Activated CD4-positive, CD25-positive, alpha-beta regulatory T cell treated with anti-CD3 and anti-CD28 coated beads, Interleukin-2, amount 50 U/mL, for 24 hours (primary cell): Measurements from ENCODE around the gene FBXW8.
"Not testable (repeated sequence)": the region's sequence is repeated elsewhere in the genome, so short reads cannot be mapped to it uniquely, and the experiment has no call there.

ENCODE experiments used
- ATAC-seq, 2 donors: fragments of 150-1000 bp; cut with Tn5 transposase; one replicate each; pipeline ENCODE4 v1.10.0; 2021; ENCODE audit warnings: mild to moderate bottlenecking in 1 of 2, moderate library complexity in 1 of 2

FBXW8 gene

GRCh38 chr12:117042171-117042842 lies 131.6 kb downstream of the FBXW8 start:
- ATAC-seq: no peak

GRCh38 chr12:117042862-117043261 lies 132.1 kb downstream of the FBXW8 start:
- ATAC-seq: no peak

GRCh38 chr12:117044311-117044710 lies 133.6 kb downstream of the FBXW8 start:
- no peak for ATAC-seq

DNA sequence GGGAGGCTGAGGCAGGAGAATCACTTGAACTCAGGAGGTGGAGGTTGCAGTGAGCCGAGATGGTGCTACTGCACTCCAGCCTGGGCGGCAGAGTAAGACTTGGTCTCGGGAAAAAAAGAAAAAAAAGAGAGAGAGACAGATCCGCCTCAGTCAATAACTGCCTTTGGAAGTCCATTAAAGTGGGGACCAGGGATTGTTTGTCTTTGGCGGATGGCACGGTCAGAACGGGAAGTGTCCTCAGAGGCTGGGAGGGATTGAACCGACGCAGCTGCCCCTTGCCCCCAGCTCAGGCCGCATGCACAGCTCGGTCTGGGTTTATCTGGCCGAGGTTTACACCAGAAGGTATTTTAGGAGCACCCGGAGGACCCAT lies 134.0 kb downstream of the FBXW8 start:
- no peak for ATAC-seq

DNA sequence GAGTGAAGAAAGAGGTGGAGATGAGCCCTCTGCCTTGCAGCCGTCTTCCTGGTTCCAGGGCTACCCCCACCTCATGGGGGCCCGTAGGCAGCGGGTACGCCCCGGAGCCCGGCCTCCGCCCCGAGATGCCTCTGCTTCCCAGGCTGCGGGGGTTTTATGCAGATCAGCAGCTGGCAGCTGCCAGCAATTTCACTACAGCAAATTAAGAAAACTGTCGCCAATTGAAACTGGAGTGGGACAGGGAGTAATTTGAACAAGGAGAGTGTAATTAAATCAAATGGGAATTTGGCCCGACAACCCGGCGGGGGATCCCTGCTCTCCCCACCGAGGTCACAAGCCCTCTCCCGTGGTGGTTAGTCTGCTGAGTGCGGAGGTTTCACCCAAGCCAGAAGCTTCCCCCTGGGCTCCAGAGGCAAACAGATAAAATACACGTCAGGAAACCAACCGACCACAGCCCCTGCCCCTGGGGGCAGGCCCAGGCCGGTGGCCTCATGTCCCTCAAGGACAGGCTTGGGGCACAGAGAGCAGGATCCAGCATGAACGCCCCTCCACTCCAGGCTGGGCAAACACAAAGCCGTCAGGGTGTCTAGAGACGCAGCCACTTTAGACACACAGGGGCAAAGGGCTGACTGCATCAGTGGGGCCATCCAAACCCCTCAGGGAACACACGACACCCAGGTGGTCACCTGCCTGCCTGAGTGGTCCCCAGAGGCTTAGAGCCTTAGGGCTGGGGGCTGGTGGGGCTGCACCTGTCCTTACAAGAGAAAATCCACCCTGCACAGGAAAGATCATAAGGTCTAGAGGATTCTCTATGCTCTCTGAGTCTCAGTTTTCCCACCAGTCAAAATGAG lies 134.6 kb downstream of the FBXW8 start:
- no peak for ATAC-seq

DNA sequence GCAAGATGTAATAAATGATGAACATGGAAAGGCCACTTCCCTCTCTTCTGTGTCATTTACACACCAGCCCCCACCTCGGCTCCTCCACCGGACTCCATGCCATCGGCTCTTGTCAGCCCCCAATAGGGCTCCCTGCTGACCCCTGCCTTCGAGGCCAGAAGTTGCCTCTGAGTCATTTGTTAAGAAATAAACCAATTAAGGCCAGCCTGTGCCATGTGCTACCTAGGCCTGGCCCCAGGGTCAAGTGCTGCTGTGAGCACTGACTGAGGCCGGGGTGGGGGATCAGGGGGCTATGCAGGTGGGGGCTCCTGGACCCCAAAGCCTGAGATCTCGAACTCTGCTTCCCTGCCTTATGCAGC lies 135.2 kb downstream of the FBXW8 start:
- ATAC-seq: no peak

GRCh38 chr12:117046425-117046824 lies 135.7 kb downstream of the FBXW8 start:
- no peak for ATAC-seq

DNA sequence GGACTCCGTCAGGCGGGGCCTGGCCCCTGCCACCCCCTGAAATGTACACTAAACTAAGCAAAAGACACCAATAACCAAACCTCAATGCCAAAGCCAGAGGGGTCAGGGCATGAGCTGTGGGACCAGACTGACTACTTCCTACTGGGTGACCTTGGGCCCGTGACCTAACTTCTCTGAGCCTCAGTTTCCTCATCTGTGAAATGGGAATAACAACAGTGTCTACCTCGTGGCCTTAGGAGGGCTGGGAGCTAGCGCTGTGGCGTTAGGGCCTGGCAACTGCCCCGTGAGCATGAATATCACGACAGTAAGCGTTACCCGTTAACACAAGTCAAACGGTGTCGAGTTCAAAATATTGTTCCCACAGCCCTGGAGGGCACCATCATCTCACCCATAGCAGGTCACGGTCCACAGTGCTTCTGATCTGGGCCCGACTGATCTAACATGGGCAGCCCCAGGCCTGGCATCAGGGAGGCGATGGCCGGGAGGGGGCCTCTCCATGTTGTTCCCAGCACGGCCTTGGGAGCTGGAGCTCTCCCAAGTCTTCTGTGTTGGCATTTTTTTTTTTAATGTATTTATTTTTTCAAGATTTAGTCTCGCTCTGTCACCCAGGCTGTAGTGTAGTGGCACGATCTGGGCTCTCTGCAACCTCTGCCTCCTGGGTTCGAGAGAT lies 136.2 kb downstream of the FBXW8 start:
- no peak for ATAC-seq

- no peak for ATAC-seq
Observed at GRCh38 chr12:117047810-117048584, 137.2 kb downstream of the FBXW8 start.

DNA sequence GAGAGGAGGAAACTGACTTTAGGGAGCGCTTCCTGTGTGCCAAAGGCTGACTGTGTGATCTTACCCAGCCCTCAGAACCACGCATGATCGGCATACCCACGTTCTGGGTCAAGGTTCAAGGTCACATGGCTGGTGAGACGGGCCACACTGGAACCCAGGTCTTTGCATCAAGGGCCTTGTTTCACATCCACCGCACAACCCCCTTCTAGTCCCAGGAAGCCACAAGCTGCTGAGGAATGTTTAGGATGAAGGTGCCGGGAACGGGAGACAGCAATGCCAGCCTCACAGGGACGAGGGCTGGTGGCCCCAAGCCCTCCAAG lies 137.8 kb downstream of the FBXW8 start:
- no peak for ATAC-seq

- ATAC-seq: no peak
Observed at GRCh38 chr12:117049295-117049694, 138.5 kb downstream of the FBXW8 start.

GRCh38 chr12:117050060-117050459 lies 139.3 kb downstream of the FBXW8 start:
- ATAC-seq: no peak

DNA sequence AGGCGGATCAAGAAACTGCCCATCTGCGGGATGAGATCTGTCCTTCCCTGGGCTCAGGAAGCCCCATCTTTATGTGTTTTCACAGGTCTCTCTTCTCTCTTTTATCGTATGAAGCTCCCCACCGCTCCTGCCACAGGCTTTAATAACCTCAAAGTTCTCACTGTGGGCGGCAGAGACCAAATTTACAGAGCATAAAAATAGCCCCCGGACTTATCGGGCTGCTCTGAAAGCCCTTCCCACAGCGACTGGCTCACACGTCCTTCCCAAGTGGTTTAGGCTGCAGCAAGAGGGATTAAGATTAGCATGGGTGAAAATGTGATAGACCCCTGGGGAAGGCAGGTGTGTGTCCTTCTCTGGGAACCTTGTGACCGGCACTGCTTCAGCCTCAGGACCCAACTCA lies 140.6 kb downstream of the FBXW8 start:
- ATAC-seq: no peak

DNA sequence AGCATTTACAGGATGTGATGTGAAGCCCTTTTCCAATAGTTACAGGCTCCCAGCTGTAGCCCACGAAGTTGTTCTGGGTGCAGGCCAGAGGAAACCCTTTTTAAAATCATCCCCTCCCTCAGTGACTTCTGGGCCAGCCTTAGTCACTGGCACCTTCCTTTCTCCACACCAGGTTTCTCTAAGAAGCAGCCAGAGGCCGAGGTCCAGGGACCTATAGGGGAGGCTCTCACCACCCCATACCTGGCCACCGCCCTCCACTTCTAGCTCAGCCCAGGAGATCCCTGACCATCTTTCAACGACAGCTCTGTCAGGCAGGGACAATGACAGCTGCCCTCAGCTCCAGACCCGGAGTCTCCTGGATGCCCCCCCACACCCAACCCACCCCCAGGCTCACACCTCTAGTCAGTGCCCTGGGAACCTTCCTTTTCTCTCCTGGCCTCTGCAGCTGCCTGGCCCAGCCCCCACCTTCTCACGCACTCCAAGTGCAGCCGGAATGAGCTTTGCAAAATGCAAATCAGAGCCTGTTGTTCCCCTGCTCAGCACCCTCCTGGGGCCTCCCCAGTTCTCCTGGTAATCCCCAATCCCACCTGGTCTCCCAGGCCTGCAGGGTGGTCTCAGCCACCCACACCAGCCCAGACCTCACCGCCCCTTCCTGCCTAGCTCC lies 141.8 kb downstream of the FBXW8 start:
- no peak for ATAC-seq

DNA sequence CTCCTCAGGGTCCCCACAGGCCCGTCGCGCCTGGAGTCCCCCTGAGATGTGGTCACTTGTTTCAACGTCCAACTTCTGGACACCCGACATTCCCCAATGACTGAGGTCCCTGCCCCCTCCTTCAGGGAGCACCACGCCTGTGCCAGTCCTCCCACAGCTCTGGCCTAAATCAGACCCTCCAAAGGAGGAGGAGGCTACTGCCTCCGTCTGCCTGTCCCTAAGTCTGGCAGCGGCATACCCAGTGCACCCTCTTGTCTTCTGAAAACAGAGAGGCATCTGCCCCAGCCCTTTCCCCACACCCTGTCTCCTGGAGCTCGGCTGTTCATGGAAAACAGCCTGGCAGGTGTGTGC lies 142.3 kb downstream of the FBXW8 start:
- no peak for ATAC-seq

DNA sequence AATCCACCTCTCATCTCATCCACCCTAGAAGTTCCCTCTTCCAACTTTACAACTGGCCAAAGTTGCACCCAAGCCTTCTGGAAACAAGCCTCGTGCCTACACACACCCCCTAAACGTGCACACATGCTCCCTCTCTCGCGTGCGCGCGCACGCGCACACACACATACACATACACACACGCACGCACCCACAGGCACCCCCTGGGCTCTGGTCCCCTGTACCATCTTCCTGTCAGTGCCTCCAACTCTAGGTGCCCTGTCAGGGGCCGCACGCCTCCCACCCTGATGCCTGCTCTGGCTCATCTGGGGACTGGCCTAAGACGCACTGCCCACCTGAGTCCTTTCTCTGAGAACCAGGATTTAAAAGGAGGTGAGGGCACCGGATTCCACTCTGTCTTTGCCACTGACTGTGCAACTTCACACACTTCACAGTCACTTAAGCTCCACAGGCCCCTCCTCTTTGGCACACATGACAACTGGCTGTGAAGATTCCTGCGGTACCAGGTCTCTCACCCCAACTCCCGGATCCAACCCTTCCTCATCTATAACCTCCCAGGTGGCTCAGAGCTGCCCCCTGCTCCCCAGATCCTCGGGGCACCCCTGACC lies 142.9 kb downstream of the FBXW8 start:
- no peak for ATAC-seq

GRCh38 chr12:117054279-117054678 lies 143.5 kb downstream of the FBXW8 start:
- no peak for ATAC-seq

DNA sequence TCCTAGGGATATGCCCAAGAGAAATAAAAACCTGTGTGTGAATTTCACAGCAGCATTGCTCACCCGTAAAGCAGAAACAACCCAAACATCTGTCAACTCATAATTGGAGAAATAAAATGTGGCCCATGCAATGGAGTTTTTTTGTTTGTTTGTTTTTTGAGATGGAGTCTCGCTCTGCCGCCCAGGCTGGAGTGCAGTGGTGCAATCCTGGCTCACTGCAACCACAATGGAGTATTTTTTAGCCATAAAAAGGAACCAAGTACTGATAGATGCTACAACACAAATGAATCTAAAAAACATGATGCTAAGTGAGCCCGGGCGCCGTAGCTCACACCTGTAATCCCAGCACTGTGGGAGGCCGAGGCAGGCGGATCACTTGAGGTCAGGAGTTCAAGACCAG lies 146.9 kb downstream of the FBXW8 start:
- not testable (repeated sequence) for ATAC-seq

DNA sequence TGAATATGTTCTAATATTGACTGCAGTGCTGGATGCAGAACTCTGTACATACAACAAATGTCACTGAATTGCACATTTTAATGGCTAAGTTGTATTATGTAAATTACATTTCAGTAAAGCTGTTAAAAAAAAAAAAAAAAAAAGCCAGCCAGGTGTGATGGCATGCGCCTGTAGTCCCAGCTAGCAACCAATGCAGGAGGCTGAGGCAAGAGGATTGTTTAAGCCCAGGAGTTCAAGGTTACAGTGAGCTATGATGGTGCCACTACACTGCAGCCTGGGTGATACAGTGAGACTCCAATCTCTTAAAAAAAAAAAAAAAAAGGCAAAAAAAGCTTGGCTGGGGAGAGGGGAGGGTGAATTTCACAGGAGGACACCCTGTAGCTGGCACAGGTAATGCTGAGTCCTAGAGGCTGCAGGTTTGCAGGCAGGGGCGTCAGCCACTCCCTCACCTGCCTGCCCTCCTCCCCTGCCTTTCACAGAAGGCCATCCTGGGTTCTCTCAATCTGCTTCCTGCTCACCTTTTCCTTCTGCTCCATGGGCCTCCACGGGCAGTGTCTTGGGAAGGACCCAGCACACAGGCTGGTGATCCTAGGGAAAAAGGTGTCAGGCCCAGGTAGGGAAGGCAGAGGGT lies 147.8 kb downstream of the FBXW8 start:
- no peak for ATAC-seq

DNA sequence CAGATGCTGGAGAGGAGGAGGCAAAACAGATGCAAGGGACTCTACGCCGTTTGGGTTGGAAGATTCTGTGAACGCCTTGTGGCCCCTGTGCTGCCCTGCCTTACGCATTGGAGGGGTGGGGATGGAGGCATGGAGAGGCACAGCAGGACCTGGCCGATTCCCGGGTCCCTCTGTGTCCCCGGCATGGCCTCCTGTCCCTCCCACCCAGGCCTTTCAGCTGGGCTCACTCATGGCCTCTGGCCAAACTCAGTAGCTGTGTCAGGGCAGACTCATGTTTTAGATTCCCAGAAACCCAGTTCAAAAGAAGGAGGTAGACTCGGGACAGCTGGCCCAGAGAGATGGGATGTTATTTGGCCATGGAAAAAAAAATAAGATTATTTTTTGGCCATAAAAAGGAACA lies 148.4 kb downstream of the FBXW8 start:
- ATAC-seq: no peak

DNA sequence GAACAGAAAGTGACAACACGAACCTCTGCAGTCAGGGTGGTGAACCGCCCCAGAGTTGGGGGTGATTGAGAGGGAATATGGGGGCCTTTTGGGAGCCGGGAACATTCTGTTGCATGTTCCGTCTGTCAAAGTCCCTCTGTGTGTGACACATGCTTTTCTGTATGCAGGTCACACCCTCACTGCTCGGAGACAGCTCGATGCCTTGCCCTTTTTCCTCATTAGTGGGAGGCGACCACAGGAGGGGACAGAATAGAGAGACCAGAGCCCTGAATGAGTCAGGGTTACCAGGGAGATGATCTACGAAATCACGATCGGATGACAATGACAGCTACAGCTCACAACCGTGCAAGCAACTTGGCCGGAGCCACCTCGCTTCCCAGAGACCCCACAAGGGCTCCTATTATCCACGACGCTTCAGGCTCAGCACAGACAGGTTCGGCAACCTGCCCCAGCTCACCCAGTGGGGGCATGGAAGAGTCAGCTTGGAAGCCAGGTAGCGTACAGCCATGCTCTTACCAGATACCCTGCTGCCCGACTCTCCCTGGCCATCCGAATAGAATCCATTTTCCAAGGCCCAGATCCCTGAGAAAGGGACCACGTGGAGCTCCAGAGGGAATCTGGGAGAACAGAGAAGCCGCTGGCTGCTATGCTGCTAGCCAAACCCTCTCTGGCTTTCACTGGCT lies 149.6 kb downstream of the FBXW8 start:
- no peak for ATAC-seq
